Measurements from ENCODE around the gene RASGRP3.

The RASGRP3 gene

GRCh38 chr2:33526921-33527320 is 50.5 kb downstream of the RASGRP3 start:
- no peak for DNase-seq

GRCh38 chr2:33528441-33528950 is 52.0 kb downstream of the RASGRP3 start:
- DNase-seq = no peak

GRCh38 chr2:33529771-33530481 is 53.5 kb downstream of the RASGRP3 start:
- no peak for DNase-seq

- no peak for DNase-seq
Measured at GRCh38 chr2:33530690-33531548, 54.5 kb downstream of the RASGRP3 start.

GRCh38 chr2:33531549-33532059 is 55.2 kb downstream of the RASGRP3 start:
- no peak for DNase-seq

GRCh38 chr2:33532146-33532545 is 55.7 kb downstream of the RASGRP3 start:
- no peak for DNase-seq

- DNase-seq = no peak
Measured at GRCh38 chr2:33532966-33533365, 56.5 kb downstream of the RASGRP3 start.

- no peak for DNase-seq
Measured at GRCh38 chr2:33535421-33535820, 59.0 kb downstream of the RASGRP3 start.

GRCh38 chr2:33541243-33541642 is 64.8 kb downstream of the RASGRP3 start:
- no peak for DNase-seq

- no peak for DNase-seq
Measured at GRCh38 chr2:33550206-33550605, 73.8 kb downstream of the RASGRP3 start.

- DNase-seq = no peak
Measured at GRCh38 chr2:33552758-33553461, 76.5 kb downstream of the RASGRP3 start.

GRCh38 chr2:33555681-33556080 is 79.2 kb downstream of the RASGRP3 start:
- DNase-seq = no peak

GRCh38 chr2:33559328-33559727 is 82.9 kb downstream of the RASGRP3 start:
- no peak for DNase-seq

GRCh38 chr2:33560017-33560416 is 83.6 kb downstream of the RASGRP3 start:
- DNase-seq = no peak

- no peak for DNase-seq
Measured at GRCh38 chr2:33561872-33562271, 85.4 kb downstream of the RASGRP3 start.

- DNase-seq = no peak
Measured at GRCh38 chr2:33570681-33571080, 94.2 kb downstream of the RASGRP3 start.

GRCh38 chr2:33573657-33574056 is 97.2 kb downstream of the RASGRP3 start:
- no peak for DNase-seq

- no peak for DNase-seq
Measured at GRCh38 chr2:33577084-33577483, 100.6 kb downstream of the RASGRP3 start.

GRCh38 chr2:33577668-33578067 is 101.2 kb downstream of the RASGRP3 start:
- no peak for DNase-seq

- DNase-seq = no peak
Measured at GRCh38 chr2:33579227-33579626, 102.8 kb downstream of the RASGRP3 start.

GRCh38 chr2:33581872-33582271 is 105.4 kb downstream of the RASGRP3 start:
- DNase-seq = no peak

GRCh38 chr2:33583194-33583938 is 106.9 kb downstream of the RASGRP3 start:
- no peak for DNase-seq
